ENCODE data around the gene DNMT3A. TPM values are rescaled to one million over a fixed set of nuclear protein-coding genes. Genes with fewer than 3 reads are reported as not detected.

DNMT3A gene
- total and polyA plus RNA-seq, 2 experiments from 2014 or later, result 47.2 to 80.4 TPM

- TF ChIP-seq ETS1 (IDR thresholded peaks at IDR 0.05), result no peak
- TF ChIP-seq, protein P1, sequence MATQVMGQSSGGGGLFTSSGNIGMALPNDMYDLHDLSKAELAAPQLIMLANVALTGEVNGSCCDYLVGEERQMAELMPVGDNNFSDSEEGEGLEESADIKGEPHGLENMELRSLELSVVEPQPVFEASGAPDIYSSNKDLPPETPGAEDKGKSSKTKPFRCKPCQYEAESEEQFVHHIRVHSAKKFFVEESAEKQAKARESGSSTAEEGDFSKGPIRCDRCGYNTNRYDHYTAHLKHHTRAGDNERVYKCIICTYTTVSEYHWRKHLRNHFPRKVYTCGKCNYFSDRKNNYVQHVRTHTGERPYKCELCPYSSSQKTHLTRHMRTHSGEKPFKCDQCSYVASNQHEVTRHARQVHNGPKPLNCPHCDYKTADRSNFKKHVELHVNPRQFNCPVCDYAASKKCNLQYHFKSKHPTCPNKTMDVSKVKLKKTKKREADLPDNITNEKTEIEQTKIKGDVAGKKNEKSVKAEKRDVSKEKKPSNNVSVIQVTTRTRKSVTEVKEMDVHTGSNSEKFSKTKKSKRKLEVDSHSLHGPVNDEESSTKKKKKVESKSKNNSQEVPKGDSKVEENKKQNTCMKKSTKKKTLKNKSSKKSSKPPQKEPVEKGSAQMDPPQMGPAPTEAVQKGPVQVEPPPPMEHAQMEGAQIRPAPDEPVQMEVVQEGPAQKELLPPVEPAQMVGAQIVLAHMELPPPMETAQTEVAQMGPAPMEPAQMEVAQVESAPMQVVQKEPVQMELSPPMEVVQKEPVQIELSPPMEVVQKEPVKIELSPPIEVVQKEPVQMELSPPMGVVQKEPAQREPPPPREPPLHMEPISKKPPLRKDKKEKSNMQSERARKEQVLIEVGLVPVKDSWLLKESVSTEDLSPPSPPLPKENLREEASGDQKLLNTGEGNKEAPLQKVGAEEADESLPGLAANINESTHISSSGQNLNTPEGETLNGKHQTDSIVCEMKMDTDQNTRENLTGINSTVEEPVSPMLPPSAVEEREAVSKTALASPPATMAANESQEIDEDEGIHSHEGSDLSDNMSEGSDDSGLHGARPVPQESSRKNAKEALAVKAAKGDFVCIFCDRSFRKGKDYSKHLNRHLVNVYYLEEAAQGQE (IDR thresholded peaks at IDR 0.05; ENCODE audit: unreplicated experiment), result no peak
- TF ChIP-seq CTCF (conservative IDR thresholded peaks at IDR 0.05; ENCODE audit: low read depth in 2 of 2), result no peak
- TF ChIP-seq POLR2AphosphoS5 (IDR thresholded peaks at IDR 0.05; ENCODE audit: low read depth), result no peak
- TF ChIP-seq NANOG (IDR thresholded peaks at IDR 0.05; ENCODE audit: borderline replicate concordance), result no peak
- TF ChIP-seq JUNB (IDR thresholded peaks at IDR 0.05; ENCODE audit: unreplicated experiment), result no peak
- TF ChIP-seq CREB1 (CRISPR knock-in tag; IDR thresholded peaks at IDR 0.05; ENCODE audit: low read depth), result no peak
Observed at GRCh38 chr2:25304321-25304720, 37.4 kb downstream of the DNMT3A start (continued).

DNA sequence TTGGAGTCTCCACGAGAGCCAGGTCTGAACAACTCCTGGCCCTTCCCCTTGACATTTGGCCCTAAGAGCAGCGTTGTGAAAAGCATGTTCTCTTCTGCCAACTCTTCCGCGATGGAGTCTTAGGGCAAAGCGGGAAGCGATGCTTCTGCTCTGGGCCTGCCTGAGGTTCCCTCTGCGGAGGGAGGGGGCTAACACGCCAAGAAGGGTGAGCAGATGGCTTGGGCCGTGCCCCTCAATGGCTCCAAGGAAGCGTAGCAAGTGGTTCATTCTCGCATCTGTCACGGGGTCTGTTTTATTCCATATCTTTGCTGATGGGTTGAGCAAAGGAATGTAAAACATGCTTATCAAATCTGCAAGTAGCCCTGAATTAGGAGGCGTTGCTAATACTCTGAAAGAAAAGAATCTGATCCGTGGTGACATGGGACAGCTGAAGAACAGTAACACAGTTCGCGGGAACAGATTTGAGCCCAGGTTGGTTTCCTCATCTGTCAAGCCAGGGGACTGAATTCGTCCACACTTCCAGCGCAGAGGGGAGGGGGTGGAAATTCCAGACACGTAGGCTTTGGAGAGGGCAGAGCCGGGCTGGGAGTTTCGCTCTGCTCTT lies 38.0 kb downstream of the DNMT3A start:
- peaks cover 22% of the 10 kb centered on the region for H3K4me1 Mint-ChIP-seq
- Histone ChIP-seq H2AFZ (no peak overlapping the region), H3K79me2 (replicated peaks; ENCODE audit: insufficient read depth) (no peaks in the 10 kb centered on the region; the same call in 1 of the 2 replicates), H3K4me3 (no peak overlapping the region), H3K36me3 (ENCODE audit: insufficient read depth) (no peaks in the 10 kb centered on the region), H3F3A (replicated peaks; ENCODE audit: low read depth) (0 out of 2 replicates have a peak, but pooled peaks cover 2% of the 10 kb centered on the region), H3K27me3 (ENCODE audit: insufficient read depth) (no peaks in the 10 kb centered on the region), H4K20me1 (replicated peaks; ENCODE audit: insufficient read depth) (no peaks in the 10 kb centered on the region), H3K4me1 (ENCODE audit: insufficient read depth) (peaks cover 19% of the 10 kb centered on the region), H3K27ac (ENCODE audit: low read depth) (peak overlapping the region; percentile 47; the same call in 1 of the 2 replicates), H3K9me2 (ENCODE audit: insufficient read depth) (no peaks in the 10 kb centered on the region), H3K4me2 (peak overlapping the region; percentile 51; the same call in 1 of the 2 replicates)
- ATAC-seq, result peak; percentile 13
- no peak overlapping the region; the same call in 1 of the 2 replicates for H3K27ac Mint-ChIP-seq
- no peaks in the 10 kb centered on the region; the same call in 2 of the 3 replicates for H3K36me3 Mint-ChIP-seq (ENCODE audit: low read depth)
- no peak overlapping the region for H3K4me3 Mint-ChIP-seq
- peaks cover 10% of the 10 kb centered on the region for H3K27me3 Mint-ChIP-seq (ENCODE audit: insufficient read depth, low read depth, poor library complexity)
- TF ChIP-seq, protein P2, sequence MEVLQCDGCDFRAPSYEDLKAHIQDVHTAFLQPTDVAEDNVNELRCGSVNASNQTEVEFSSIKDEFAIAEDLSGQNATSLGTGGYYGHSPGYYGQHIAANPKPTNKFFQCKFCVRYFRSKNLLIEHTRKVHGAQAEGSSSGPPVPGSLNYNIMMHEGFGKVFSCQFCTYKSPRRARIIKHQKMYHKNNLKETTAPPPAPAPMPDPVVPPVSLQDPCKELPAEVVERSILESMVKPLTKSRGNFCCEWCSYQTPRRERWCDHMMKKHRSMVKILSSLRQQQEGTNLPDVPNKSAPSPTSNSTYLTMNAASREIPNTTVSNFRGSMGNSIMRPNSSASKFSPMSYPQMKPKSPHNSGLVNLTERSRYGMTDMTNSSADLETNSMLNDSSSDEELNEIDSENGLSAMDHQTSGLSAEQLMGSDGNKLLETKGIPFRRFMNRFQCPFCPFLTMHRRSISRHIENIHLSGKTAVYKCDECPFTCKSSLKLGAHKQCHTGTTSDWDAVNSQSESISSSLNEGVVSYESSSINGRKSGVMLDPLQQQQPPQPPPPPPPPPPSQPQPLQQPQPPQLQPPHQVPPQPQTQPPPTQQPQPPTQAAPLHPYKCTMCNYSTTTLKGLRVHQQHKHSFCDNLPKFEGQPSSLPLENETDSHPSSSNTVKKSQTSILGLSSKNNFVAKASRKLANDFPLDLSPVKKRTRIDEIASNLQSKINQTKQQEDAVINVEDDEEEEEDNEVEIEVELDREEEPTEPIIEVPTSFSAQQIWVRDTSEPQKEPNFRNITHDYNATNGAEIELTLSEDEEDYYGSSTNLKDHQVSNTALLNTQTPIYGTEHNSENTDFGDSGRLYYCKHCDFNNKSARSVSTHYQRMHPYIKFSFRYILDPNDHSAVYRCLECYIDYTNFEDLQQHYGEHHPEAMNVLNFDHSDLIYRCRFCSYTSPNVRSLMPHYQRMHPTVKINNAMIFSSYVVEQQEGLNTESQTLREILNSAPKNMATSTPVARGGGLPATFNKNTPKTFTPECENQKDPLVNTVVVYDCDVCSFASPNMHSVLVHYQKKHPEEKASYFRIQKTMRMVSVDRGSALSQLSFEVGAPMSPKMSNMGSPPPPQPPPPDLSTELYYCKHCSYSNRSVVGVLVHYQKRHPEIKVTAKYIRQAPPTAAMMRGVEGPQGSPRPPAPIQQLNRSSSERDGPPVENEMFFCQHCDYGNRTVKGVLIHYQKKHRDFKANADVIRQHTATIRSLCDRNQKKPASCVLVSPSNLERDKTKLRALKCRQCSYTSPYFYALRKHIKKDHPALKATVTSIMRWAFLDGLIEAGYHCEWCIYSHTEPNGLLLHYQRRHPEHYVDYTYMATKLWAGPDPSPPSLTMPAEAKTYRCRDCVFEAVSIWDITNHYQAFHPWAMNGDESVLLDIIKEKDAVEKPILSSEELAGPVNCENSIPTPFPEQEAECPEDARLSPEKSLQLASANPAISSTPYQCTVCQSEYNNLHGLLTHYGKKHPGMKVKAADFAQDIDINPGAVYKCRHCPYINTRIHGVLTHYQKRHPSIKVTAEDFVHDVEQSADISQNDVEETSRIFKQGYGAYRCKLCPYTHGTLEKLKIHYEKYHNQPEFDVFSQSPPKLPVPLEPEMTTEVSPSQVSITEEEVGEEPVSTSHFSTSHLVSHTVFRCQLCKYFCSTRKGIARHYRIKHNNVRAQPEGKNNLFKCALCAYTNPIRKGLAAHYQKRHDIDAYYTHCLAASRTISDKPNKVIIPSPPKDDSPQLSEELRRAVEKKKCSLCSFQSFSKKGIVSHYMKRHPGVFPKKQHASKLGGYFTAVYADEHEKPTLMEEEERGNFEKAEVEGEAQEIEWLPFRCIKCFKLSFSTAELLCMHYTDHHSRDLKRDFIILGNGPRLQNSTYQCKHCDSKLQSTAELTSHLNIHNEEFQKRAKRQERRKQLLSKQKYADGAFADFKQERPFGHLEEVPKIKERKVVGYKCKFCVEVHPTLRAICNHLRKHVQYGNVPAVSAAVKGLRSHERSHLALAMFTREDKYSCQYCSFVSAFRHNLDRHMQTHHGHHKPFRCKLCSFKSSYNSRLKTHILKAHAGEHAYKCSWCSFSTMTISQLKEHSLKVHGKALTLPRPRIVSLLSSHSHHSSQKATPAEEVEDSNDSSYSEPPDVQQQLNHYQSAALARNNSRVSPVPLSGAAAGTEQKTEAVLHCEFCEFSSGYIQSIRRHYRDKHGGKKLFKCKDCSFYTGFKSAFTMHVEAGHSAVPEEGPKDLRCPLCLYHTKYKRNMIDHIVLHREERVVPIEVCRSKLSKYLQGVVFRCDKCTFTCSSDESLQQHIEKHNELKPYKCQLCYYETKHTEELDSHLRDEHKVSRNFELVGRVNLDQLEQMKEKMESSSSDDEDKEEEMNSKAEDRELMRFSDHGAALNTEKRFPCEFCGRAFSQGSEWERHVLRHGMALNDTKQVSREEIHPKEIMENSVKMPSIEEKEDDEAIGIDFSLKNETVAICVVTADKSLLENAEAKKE (CRISPR knock-in tag; IDR thresholded peaks at IDR 0.05), result no peak
- TF ChIP-seq ZNF114 (CRISPR knock-in tag; IDR thresholded peaks at IDR 0.05) (no peak), NANOG (IDR thresholded peaks at IDR 0.05; ENCODE audit: borderline replicate concordance) (no peak), EZH2phosphoT487 (IDR thresholded peaks at IDR 0.05; ENCODE audit: unreplicated experiment) (no peak), CREB1 (CRISPR knock-in tag; IDR thresholded peaks at IDR 0.05; ENCODE audit: low read depth) (no peak), ZNF331 (CRISPR knock-in tag; IDR thresholded peaks at IDR 0.05; ENCODE audit: low read depth) (no peak), POLR2AphosphoS5 (IDR thresholded peaks at IDR 0.05; ENCODE audit: low read depth) (no peak)
- no peak for DNase-seq (ENCODE audit: low spot score)
- no peaks in the 10 kb centered on the region for H3K9me3 Mint-ChIP-seq

Measured in GM23338 (cell line).